CD14-positive monocyte (primary cell): ENCODE results near the gene VAV1. TPM values are rescaled to one million over a fixed set of nuclear protein-coding genes. Genes with fewer than 3 reads are reported as not detected.
A peak's percentile ranks its signal among the peaks of the same experiment; 100 is the strongest.

Source experiments
- DNase-seq, 3 donors: peaks; one replicate each; pipeline ENCODE4 v3.0.0-alpha.2; 2011 to 2022
- H2AFZ ChIP-seq: 2 replicates; pipeline ENCODE4 v1.6.0; 2012; ENCODE audit warnings: mild to moderate bottlenecking, low read depth, low read length, inconsistent platforms; ENCODE audit not compliant: insufficient read depth, poor library complexity, severe bottlenecking
- H3K27ac ChIP-seq, 2 donors: 1 replicate in 1 of 2; 2 replicates in 1 of 2; pipeline ENCODE4 v1.5.1; 2012 to 2013; ENCODE audit warnings: low read length in 2 of 2, control low read depth in 1 of 2, inconsistent platforms in 1 of 2, low read depth in 1 of 2, mild to moderate bottlenecking in 1 of 2
- H3K27me3 ChIP-seq, 2 donors: one replicate each; pipeline versions ENCODE4 v1.6.0 to v1.6.1; 2011 to 2013; ENCODE audit warnings: low read length in 2 of 2; ENCODE audit not compliant: control insufficient read depth in 2 of 2, insufficient read depth in 2 of 2
- H3K36me3 ChIP-seq, 2 donors: replicated peaks in 1 of 2; 1 replicate in 1 of 2; 2 replicates in 1 of 2; pipeline versions ENCODE4 v1.5.1 to v1.6.1; 2012 to 2013; ENCODE audit warnings: low read length in 2 of 2, control low read depth in 1 of 2, inconsistent platforms in 1 of 2, mild to moderate bottlenecking in 1 of 2; ENCODE audit not compliant: insufficient read depth in 2 of 2, control insufficient read depth in 1 of 2
- H3K4me1 ChIP-seq, 2 donors: 1 replicate in 1 of 2; 2 replicates in 1 of 2; pipeline versions ENCODE4 v1.5.1 to v1.6.1; 2012 to 2013; ENCODE audit warnings: low read length in 2 of 2, control low read depth in 1 of 2, inconsistent platforms in 1 of 2, mild to moderate bottlenecking in 1 of 2, moderate library complexity in 1 of 2; ENCODE audit not compliant: insufficient read depth in 2 of 2, control insufficient read depth in 1 of 2
- H3K4me2 ChIP-seq: replicated peaks from 2 replicates; pipeline ENCODE3; 2012; ENCODE audit warnings: low read length, moderate library complexity, mild to moderate bottlenecking; ENCODE audit not compliant: poor library complexity, severe bottlenecking; ENCODE audit errors: extremely low read depth
- H3K4me3 ChIP-seq, 3 experiments: fragments of 200-600 bp in 1 of 3; sonication (generic) in 1 of 3; replicated peaks in 1 of 3; 1 replicate in 2 of 3; 2 replicates in 1 of 3; pipeline ENCODE4 v1.5.1; 2011 to 2013; ENCODE audit warnings: low read length in 3 of 3, mild to moderate bottlenecking in 3 of 3, control low read depth in 2 of 3, low read depth in 2 of 3, inconsistent platforms in 1 of 3, moderate library complexity in 1 of 3
- H3K79me2 ChIP-seq: 2 replicates; pipeline ENCODE4 v1.6.0; 2012; ENCODE audit warnings: mild to moderate bottlenecking, control low read depth, inconsistent platforms, low read length, moderate library complexity; ENCODE audit not compliant: insufficient read depth
- H3K9ac ChIP-seq: 2 replicates; pipeline ENCODE4 v1.6.0; 2017; ENCODE audit warnings: low read length, mild to moderate bottlenecking; ENCODE audit not compliant: insufficient read depth, poor library complexity, severe bottlenecking
- H3K9me3 ChIP-seq, 2 donors: replicated peaks in 1 of 2; 1 replicate in 1 of 2; 2 replicates in 1 of 2; pipeline versions ENCODE4 v1.5.1 to v1.6.1; 2012 to 2013; ENCODE audit warnings: low read length in 2 of 2, control low read depth in 1 of 2; ENCODE audit not compliant: control insufficient read depth in 1 of 2, insufficient read depth in 1 of 2
- H4K20me1 ChIP-seq: 2 replicates; pipeline ENCODE4 v1.6.0; 2012; ENCODE audit warnings: mild to moderate bottlenecking, low read length, control low read depth, moderate library complexity; ENCODE audit not compliant: insufficient read depth
- H3K27ac Mint-ChIP-seq, 7 donors: one replicate each; pipeline ENCODE4 v1.8.0; 2020; ENCODE audit warnings: mild to moderate bottlenecking in 7 of 7, mixed read lengths in 7 of 7, moderate library complexity in 6 of 7, inconsistent platforms in 2 of 7
- H3K27me3 Mint-ChIP-seq, 3 donors: one replicate each; pipeline ENCODE4 v1.8.0; 2021 to 2022; ENCODE audit warnings: low read depth in 3 of 3, mild to moderate bottlenecking in 3 of 3, mixed read lengths in 3 of 3, moderate library complexity in 3 of 3, inconsistent platforms in 1 of 3
- H3K36me3 Mint-ChIP-seq, 2 donors: one replicate each; pipeline ENCODE4 v1.8.0; 2020; ENCODE audit warnings: mixed read lengths in 2 of 2, inconsistent platforms in 1 of 2, mild to moderate bottlenecking in 1 of 2
- H3K4me1 Mint-ChIP-seq: one replicate; pipeline ENCODE4 v1.8.0; 2020; ENCODE audit warnings: mild to moderate bottlenecking, mixed read lengths
- H3K4me3 Mint-ChIP-seq, 2 donors: one replicate each; pipeline ENCODE4 v1.8.0; 2020; ENCODE audit warnings: mild to moderate bottlenecking in 2 of 2, mixed read lengths in 2 of 2, moderate library complexity in 1 of 2
- H3K9me3 Mint-ChIP-seq, 7 donors: one replicate each; pipeline ENCODE4 v1.8.0; 2020 to 2022; ENCODE audit warnings: mixed read lengths in 7 of 7, mild to moderate bottlenecking in 6 of 7, moderate library complexity in 6 of 7, inconsistent platforms in 2 of 7
- CTCF ChIP-seq: fragments of 200-600 bp; IDR thresholded peaks from one replicate; pipeline ENCODE4 v1.8.0; 2022; ENCODE audit warnings: antibody characterized with exemption, mild to moderate bottlenecking
- WGBS: methylation state at CpG from one replicate; pipeline ENCODE4 v1.1.5; 2013; ENCODE audit warnings: missing lambda C conversion rate; ENCODE audit not compliant: insufficient coverage; 5-methylcytosine and 5-hydroxymethylcytosine counted together
- intact Hi-C, 2 donors: fragments of 100-400 bp; cut with micrococcal nuclease; formaldehyde crosslinking; loops; one replicate each; pipeline versions ENCODE4 v1.15.0 to v1.15.1; 2023
- polyA plus RNA-seq, 3 donors: library from polyadenylated mRNA; depleted of rRNA in 1 of 3; unstranded in 2 of 3; stranded (reverse) in 1 of 3; fragments of 300-500 nt in 2 of 3; fragments of >200 nt in 1 of 3; fragmentation: Illumina TruSeq in 2 of 3; gene quantifications; 1 replicate in 2 of 3; 2 replicates in 1 of 3; pipeline ENCODE4 v1.2.3, GENCODE V29; 2012 to 2021

The VAV1 gene
- polyA plus RNA-seq, 3 donors = 21.3 to 81.2 (median 30.2) TPM

- TF ChIP-seq CTCF = no peak
- Mint-ChIP-seq H3K4me3 (no peak overlapping the region), H3K4me1 (peaks cover 7% of the 10 kb centered on the region), H3K27ac (no peak overlapping the region), H3K27me3 (peaks cover 0 to 2% (median 0%) of the 10 kb centered on the region in 3 donors), H3K36me3 (peaks cover 63 to 90% of the 10 kb centered on the region in 2 donors), H3K9me3 (no peaks in the 10 kb centered on the region)
- Histone ChIP-seq H3K27me3 (no peaks in the 10 kb centered on the region), H3K4me2 (no peak overlapping the region), H3K4me1 (no peaks in the 10 kb centered on the region), H3K9me3 (no peaks in the 10 kb centered on the region), H3K27ac (no peak overlapping the region), H3K36me3 (peaks cover 86 to 97% of the 10 kb centered on the region in 2 donors), H4K20me1 (peaks cover 64% of the 10 kb centered on the region), H3K4me3 (no peak overlapping the region), H2AFZ (no peak overlapping the region), H3K9ac (no peak overlapping the region), H3K79me2 (no peaks in the 10 kb centered on the region)
- WGBS = 100% methylated on average over 2 of the region's 3 CpGs
- DNase-seq = no peak
- intact Hi-C loops = no loop called here
Measured at GRCh38 chr19:6838062-6838655, 65.7 kb downstream of the VAV1 start.

DNA sequence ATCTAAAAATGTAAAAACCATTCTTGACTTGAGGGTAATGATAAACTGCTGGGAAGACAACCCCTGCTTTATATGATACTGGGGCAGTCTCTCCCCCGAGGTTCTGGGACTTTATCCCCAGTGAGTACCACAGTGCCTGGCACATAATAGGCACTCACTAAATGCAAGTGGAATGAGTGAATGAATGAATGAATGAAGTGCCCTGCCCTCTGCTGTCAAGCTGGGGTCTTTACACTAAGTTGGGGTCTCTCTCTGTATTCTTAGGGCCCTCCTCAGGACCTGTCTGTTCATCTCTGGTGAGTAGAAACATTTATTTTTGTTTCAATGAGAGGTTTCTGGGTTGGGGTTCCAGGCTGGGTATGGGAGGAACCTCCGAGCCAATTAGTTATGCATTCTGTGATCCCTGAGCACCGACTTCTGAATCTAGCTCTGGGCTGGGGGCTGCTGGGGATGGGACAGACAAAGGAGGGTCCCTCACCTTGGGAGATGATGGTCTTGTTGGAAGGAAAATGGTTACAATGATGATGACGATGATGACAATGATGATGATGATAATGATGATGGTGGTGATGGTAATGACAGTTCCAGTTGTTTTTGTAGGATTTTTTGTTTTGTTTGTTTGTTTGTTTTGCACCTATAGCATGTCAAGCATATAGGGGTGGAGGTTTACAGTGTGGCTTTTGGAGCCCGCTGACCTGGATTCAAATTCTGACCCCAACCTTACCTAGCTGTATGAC, 70.5 kb downstream of the VAV1 start:
- H3K4me1 Mint-ChIP-seq = no peaks in the 10 kb centered on the region
- Histone ChIP-seq H4K20me1 (peaks cover 58% of the 10 kb centered on the region), H2AFZ (no peak overlapping the region), H3K4me1 (no peaks in the 10 kb centered on the region), H3K79me2 (no peaks in the 10 kb centered on the region), H3K4me2 (no peak overlapping the region), H3K9me3 (no peaks in the 10 kb centered on the region), H3K4me3 (no peak overlapping the region), H3K27me3 (no peaks in the 10 kb centered on the region), H3K36me3 (peaks cover 65 to 79% of the 10 kb centered on the region in 2 donors), H3K9ac (no peak overlapping the region), H3K27ac (no peak overlapping the region)
- peak overlapping the region in 5 of 7 donors; percentile 6 to 87 (median 74) for H3K27ac Mint-ChIP-seq
- TF ChIP-seq CTCF = no peak
- intact Hi-C loops = no loop called here
- H3K9me3 Mint-ChIP-seq = no peaks in the 10 kb centered on the region
- WGBS = 98% methylated on average over 4 of the region's 5 CpGs
- no peak for DNase-seq
- H3K36me3 Mint-ChIP-seq = peaks cover 48 to 75% of the 10 kb centered on the region in 2 donors
- no peak overlapping the region for H3K4me3 Mint-ChIP-seq
- H3K27me3 Mint-ChIP-seq = peaks cover 0 to 2% (median 0%) of the 10 kb centered on the region in 3 donors
